OCI-LY3 (cell line): ENCODE results near the gene UCP2.

Source experiments
- EZH2phosphoT487 ChIP-seq: fragments of 200-600 bp; shearing (Covaris generic); IDR thresholded peaks from 2 replicates; pipeline ENCODE4 v1.6.1; 2018; ENCODE audit warnings: antibody characterized with exemption, mixed run types, low read depth
- TF ChIP-seq, protein P1 (sequence below): fragments of 200-600, 300-600 bp; sonication (generic); IDR thresholded peaks from 2 replicates; pipeline ENCODE4 v1.5.1; 2014; ENCODE audit warnings: antibody characterized with exemption, low read length, low read depth

GRCh38 chr11:73961321-73961720 lies 21.3 kb downstream of the UCP2 start:
- TF ChIP-seq, protein P1, sequence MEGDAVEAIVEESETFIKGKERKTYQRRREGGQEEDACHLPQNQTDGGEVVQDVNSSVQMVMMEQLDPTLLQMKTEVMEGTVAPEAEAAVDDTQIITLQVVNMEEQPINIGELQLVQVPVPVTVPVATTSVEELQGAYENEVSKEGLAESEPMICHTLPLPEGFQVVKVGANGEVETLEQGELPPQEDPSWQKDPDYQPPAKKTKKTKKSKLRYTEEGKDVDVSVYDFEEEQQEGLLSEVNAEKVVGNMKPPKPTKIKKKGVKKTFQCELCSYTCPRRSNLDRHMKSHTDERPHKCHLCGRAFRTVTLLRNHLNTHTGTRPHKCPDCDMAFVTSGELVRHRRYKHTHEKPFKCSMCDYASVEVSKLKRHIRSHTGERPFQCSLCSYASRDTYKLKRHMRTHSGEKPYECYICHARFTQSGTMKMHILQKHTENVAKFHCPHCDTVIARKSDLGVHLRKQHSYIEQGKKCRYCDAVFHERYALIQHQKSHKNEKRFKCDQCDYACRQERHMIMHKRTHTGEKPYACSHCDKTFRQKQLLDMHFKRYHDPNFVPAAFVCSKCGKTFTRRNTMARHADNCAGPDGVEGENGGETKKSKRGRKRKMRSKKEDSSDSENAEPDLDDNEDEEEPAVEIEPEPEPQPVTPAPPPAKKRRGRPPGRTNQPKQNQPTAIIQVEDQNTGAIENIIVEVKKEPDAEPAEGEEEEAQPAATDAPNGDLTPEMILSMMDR: no peak
- no peak for TF ChIP-seq EZH2phosphoT487
